HepG2 (cell line): ENCODE measurements around the gene METTL1. TPM values are rescaled to one million over a fixed set of nuclear protein-coding genes. Genes with fewer than 3 reads are reported as not detected.

Source experiments
- ASH2L ChIP-seq: fragments of 300-600, 200-600 bp; sonication (generic); IDR thresholded peaks from 2 replicates; pipeline ENCODE4 v1.7.0; 2017; ENCODE audit warnings: low read depth, mild to moderate bottlenecking, moderate library complexity, mixed read lengths, low read length; ENCODE audit not compliant: insufficient read length
- ATRX ChIP-seq: sonication (generic); formaldehyde crosslinking; IDR thresholded peaks from 2 replicates; pipeline ENCODE4 v1.4.0; 2020; ENCODE audit warnings: missing genetic modification reagents, borderline replicate concordance
- DNMT1 ChIP-seq: sonication (generic); formaldehyde crosslinking; IDR thresholded peaks from 2 replicates; pipeline ENCODE4 v1.5.1; 2020; ENCODE audit warnings: mild to moderate bottlenecking, missing genetic modification reagents
- FLYWCH1 ChIP-seq: sonication (generic); formaldehyde crosslinking; IDR thresholded peaks from 2 replicates; pipeline ENCODE4 v1.8.1; 2023; ENCODE audit warnings: mild to moderate bottlenecking, missing genetic modification reagents
- KDM3A ChIP-seq: IDR thresholded peaks from 2 replicates; pipeline ENCODE4 v1.6.1; 2018; ENCODE audit warnings: low read depth, missing compliant biosample characterization
- PAX8 ChIP-seq: sonication (generic); formaldehyde crosslinking; IDR thresholded peaks from 2 replicates; pipeline ENCODE4 v1.8.0; 2022; ENCODE audit warnings: mild to moderate bottlenecking, missing genetic modification reagents, borderline replicate concordance
- POLR2AphosphoS2 ChIP-seq: IDR thresholded peaks from 2 replicates; pipeline ENCODE4 v1.6.1; 2011; ENCODE audit warnings: low read depth, low read length, improper control_type of control experiment
- PRMT3 ChIP-seq: sonication (generic); formaldehyde crosslinking; IDR thresholded peaks from 2 replicates; pipeline ENCODE4 v1.8.1; 2022; ENCODE audit warnings: low read depth, mild to moderate bottlenecking, moderate library complexity, missing genetic modification reagents, borderline replicate concordance
- SALL1 ChIP-seq: sonication (generic); formaldehyde crosslinking; IDR thresholded peaks from 2 replicates; pipeline ENCODE4 v1.8.0; 2022; ENCODE audit warnings: mild to moderate bottlenecking, missing genetic modification reagents
- SMARCE1 ChIP-seq: fragments of 450-650 bp; IDR thresholded peaks from 2 replicates; pipeline ENCODE4 v1.6.1; 2017; ENCODE audit warnings: borderline replicate concordance
- SOX6 ChIP-seq, 2 experiments: fragments of 450-650 bp in 1 of 2; sonication (generic) in 1 of 2; formaldehyde crosslinking in 1 of 2; IDR thresholded peaks; 2 replicates each; pipeline versions ENCODE4 v1.4.0 to v1.6.1; 2017 to 2020; ENCODE audit warnings: antibody characterized with exemption in 1 of 2, mild to moderate bottlenecking in 1 of 2, missing genetic modification reagents in 1 of 2
- TBP ChIP-seq: sonication (generic); formaldehyde crosslinking; IDR thresholded peaks from 2 replicates; pipeline ENCODE4 v1.5.0; 2020; ENCODE audit warnings: missing genetic modification reagents
- ZNF232 ChIP-seq: sonication (generic); formaldehyde crosslinking; IDR thresholded peaks from 2 replicates; pipeline ENCODE4 v1.4.0; 2020; ENCODE audit warnings: missing genetic modification reagents, borderline replicate concordance
- ZNF253 ChIP-seq: sonication (generic); formaldehyde crosslinking; IDR thresholded peaks from 2 replicates; pipeline ENCODE4 v1.8.0; 2022; ENCODE audit warnings: mild to moderate bottlenecking, missing genetic modification reagents, borderline replicate concordance
- ZNF446 ChIP-seq: sonication (generic); formaldehyde crosslinking; IDR thresholded peaks from 2 replicates; pipeline ENCODE4 v1.5.0; 2020; ENCODE audit warnings: mild to moderate bottlenecking, missing genetic modification reagents
- ZNF570 ChIP-seq: sonication (generic); formaldehyde crosslinking; IDR thresholded peaks from 2 replicates; pipeline ENCODE4 v1.4.0; 2020; ENCODE audit warnings: mild to moderate bottlenecking, missing genetic modification reagents, borderline replicate concordance
- ZNF687 ChIP-seq: sonication (generic); formaldehyde crosslinking; IDR thresholded peaks from 2 replicates; pipeline ENCODE4 v1.5.1; 2020; ENCODE audit warnings: mild to moderate bottlenecking, missing genetic modification reagents, moderate library complexity
- ZNF780A ChIP-seq: sonication (generic); formaldehyde crosslinking; IDR thresholded peaks from 2 replicates; pipeline ENCODE4 v1.8.0; 2022; ENCODE audit warnings: mild to moderate bottlenecking, missing genetic modification reagents, moderate library complexity
- ZNF781 ChIP-seq: sonication (generic); formaldehyde crosslinking; IDR thresholded peaks from 2 replicates; pipeline ENCODE4 v1.5.1; 2020; ENCODE audit warnings: borderline replicate concordance, mild to moderate bottlenecking, missing genetic modification reagents; ENCODE audit errors: not compliant biosample characterization
- ZNF816 ChIP-seq: sonication (generic); formaldehyde crosslinking; IDR thresholded peaks from 2 replicates; pipeline ENCODE4 v1.8.0; 2022; ENCODE audit warnings: missing genetic modification reagents, mild to moderate bottlenecking, borderline replicate concordance
- ZNF883 ChIP-seq: sonication (generic); formaldehyde crosslinking; IDR thresholded peaks from 2 replicates; pipeline ENCODE4 v1.5.1; 2020; ENCODE audit warnings: mild to moderate bottlenecking, missing genetic modification reagents; ENCODE audit errors: not compliant biosample characterization
- polyA plus RNA-seq, 8 experiments: library from polyadenylated mRNA; depleted of rRNA in 3 of 8; stranded (reverse) in 7 of 8; unstranded in 1 of 8; fragments of >200 nt; fragmentation: Illumina TruSeq in 4 of 8; extraction: Trizol in 4 of 8; gene quantifications; 2 replicates each; pipeline versions ENCODE4 v1.2.1 to v1.2.3, GENCODE V29; 2011 to 2016; ENCODE audit warnings: low read depth in 4 of 8, missing spikeins in 1 of 8, mixed read lengths in 1 of 8; ENCODE audit not compliant: insufficient read depth in 1 of 8
- total RNA-seq, 5 experiments: library from RNA; depleted of rRNA; stranded (reverse); fragments of >200 nt; fragmentation: Illumina TruSeq; extraction: Trizol; gene quantifications; 2 replicates each; pipeline ENCODE4 v1.2.3, GENCODE V29; 2016; ENCODE audit warnings: low read depth in 1 of 5
- TF ChIP-seq, protein P1 (sequence below): sonication (generic); formaldehyde crosslinking; IDR thresholded peaks from 2 replicates; pipeline ENCODE4 v1.9.0; 2021; ENCODE audit warnings: missing genetic modification reagents, mild to moderate bottlenecking, borderline replicate concordance
- TF ChIP-seq, protein P2 (sequence below): sonication (generic); formaldehyde crosslinking; IDR thresholded peaks from 2 replicates; pipeline ENCODE4 v1.5.0; 2020; ENCODE audit warnings: missing genetic modification reagents

The METTL1 gene
- total and polyA plus RNA-seq, 2 of the 13 experiments (the other 11 are each of a cell fraction or from before 2014, with no cell fraction given) = 34.7 to 36.9 TPM

DNA sequence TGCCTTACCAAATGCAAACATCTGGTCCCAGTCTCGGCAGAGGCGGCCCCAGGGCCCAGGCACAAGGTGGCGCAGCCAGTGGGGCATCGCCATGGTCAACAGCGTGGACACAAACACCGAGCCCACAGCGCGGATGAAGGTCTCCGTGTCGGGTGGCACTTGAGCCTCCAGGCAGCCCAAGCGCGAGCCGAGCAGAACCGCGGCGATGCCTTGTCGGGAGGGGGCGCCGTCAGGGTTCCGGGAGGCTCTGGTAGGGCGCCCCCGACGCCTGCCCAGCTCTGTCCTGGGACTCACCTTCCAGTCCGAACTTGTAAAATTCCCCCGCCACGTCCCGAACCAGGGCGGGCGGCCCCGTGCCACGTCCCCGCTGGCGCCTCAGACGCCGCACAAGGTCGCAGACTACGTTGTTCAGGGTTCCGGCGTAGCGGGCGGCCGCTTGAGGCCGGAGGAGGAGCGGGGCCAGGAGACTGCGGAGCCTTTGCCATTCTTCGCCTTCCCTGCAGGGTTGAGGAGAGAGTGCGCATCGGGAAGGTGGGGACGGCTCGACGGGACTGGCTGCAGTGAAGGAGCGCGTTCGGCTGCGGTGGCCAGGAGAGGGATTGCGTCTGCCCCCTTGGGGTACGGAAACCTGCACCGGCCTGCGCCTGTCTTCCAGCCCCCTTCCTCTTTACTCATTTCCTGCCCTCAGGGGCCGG, 6.8 kb downstream of the METTL1 start (continued):
- TF ChIP-seq PAX8 (CRISPR knock-in tag) (no peak), ZNF883 (no peak), ZNF781 (CRISPR knock-in tag) (no peak), POLR2AphosphoS2 (no peak), ZNF253 (CRISPR knock-in tag) (no peak), ZNF687 (CRISPR knock-in tag) (peak; percentile 86), ZNF570 (CRISPR knock-in tag) (no peak), TBP (CRISPR knock-in tag) (no peak), PRMT3 (CRISPR knock-in tag) (no peak), ATRX (CRISPR knock-in tag) (no peak), SMARCE1 (no peak), KDM3A (CRISPR knock-in tag) (peak; percentile 10; the same call in 1 of the 2 replicates), ASH2L (peak; percentile 16), ZNF446 (CRISPR knock-in tag) (no peak), SALL1 (CRISPR knock-in tag) (peak; percentile 41; the same call in 1 of the 2 replicates), ZNF816 (CRISPR knock-in tag) (no peak), DNMT1 (peak; percentile 7; the same call in 1 of the 2 replicates), ZNF232 (CRISPR knock-in tag) (0 out of 2 replicates have a peak, but pooled peaks have one; percentile 53), SOX6 (IDR thresholded peaks at IDR 0.05) (no peak), SOX6 (CRISPR knock-in tag; IDR thresholded peaks at IDR 0.05) (0 out of 2 replicates have a peak, but pooled peaks have one; percentile 41), FLYWCH1 (CRISPR knock-in tag) (no peak), ZNF780A (CRISPR knock-in tag) (peak; percentile 86; the same call in 1 of the 2 replicates)
- TF ChIP-seq, protein P1, sequence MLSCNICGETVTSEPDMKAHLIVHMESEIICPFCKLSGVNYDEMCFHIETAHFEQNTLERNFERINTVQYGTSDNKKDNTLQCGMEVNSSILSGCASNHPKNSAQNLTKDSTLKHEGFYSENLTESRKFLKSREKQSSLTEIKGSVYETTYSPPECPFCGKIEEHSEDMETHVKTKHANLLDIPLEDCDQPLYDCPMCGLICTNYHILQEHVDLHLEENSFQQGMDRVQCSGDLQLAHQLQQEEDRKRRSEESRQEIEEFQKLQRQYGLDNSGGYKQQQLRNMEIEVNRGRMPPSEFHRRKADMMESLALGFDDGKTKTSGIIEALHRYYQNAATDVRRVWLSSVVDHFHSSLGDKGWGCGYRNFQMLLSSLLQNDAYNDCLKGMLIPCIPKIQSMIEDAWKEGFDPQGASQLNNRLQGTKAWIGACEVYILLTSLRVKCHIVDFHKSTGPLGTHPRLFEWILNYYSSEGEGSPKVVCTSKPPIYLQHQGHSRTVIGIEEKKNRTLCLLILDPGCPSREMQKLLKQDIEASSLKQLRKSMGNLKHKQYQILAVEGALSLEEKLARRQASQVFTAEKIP = no peak
- TF ChIP-seq, protein P2, sequence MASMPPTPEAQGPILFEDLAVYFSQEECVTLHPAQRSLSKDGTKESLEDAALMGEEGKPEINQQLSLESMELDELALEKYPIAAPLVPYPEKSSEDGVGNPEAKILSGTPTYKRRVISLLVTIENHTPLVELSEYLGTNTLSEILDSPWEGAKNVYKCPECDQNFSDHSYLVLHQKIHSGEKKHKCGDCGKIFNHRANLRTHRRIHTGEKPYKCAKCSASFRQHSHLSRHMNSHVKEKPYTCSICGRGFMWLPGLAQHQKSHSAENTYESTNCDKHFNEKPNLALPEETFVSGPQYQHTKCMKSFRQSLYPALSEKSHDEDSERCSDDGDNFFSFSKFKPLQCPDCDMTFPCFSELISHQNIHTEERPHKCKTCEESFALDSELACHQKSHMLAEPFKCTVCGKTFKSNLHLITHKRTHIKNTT = no peak
